Activated T-helper 2 cell treated with anti-CD3 and anti-CD28 coated beads, Interferon-gamma antibody, Interleukin-2, Interleukin-4, amounts not matched to agents 10 μg/mL and 5 μg/mL and 100 μg/mL, durations not matched to agents 14 hours and 24 hours and 36 hours (primary cell): ENCODE results near the gene CCL28. TPM values are rescaled to one million over a fixed set of nuclear protein-coding genes. Genes with fewer than 3 reads are reported as not detected.
"Not testable (repeated sequence)": the region's sequence is repeated elsewhere in the genome, so short reads cannot be mapped to it uniquely, and the experiment has no call there.

Experiments used
- DNase-seq: peaks from one replicate; pipeline ENCODE4 v3.0.0; 2021; ENCODE audit warnings: low spot score
- H3K27ac Mint-ChIP-seq: one replicate; pipeline ENCODE4 v1.8.0; 2021; ENCODE audit warnings: mixed read lengths
- H3K27me3 Mint-ChIP-seq: one replicate; pipeline ENCODE4 v1.8.0; 2021; ENCODE audit warnings: low read depth, mixed read lengths
- H3K36me3 Mint-ChIP-seq: one replicate; pipeline ENCODE4 v1.8.0; 2021; ENCODE audit warnings: low read depth, mixed read lengths
- H3K4me1 Mint-ChIP-seq: one replicate; pipeline ENCODE4 v1.8.0; 2021; ENCODE audit warnings: low read depth, mixed read lengths
- H3K4me3 Mint-ChIP-seq: one replicate; pipeline ENCODE4 v1.8.0; 2021; ENCODE audit warnings: low read depth, mild to moderate bottlenecking, moderate library complexity, mixed read lengths
- H3K9me3 Mint-ChIP-seq: one replicate; pipeline ENCODE4 v1.8.0; 2021; ENCODE audit warnings: mixed read lengths
- intact Hi-C: fragments of 100-400 bp; cut with micrococcal nuclease; formaldehyde crosslinking; loops from one replicate; pipeline ENCODE4 v1.15.1; 2023
- total RNA-seq: library from RNA; stranded (reverse); gene quantifications from 2 replicates; pipeline ENCODE4 v1.2.3, GENCODE V29; 2022

The CCL28 gene
- total RNA-seq = 10.9 and 13.0 TPM in 2 replicates

DNA sequence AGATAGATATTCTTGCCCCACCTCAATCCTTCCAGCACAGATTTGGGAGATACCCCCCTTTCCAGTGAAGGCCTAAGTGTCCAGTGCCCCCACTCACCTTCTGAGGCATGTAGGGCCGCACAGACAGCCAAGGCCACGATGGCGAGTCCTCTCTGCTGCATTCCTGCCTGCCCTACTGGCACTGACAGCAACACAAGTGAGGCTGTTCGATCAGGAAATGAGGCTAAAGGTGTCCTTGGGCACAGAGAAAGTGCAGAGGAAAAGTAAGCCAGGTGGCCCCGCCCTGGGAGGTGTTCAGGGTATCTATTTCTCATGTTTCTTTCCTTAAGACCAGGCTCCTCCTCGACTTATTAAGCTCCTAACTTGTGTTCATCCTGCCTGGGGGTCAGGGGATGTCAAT is at the start of gene CCL28:
Gene CCL28, minus strand, starts transcription at position 236 of the 400 bp plus-strand sequence. Its CDS starts 75 bp downstream, at position 161.
- Mint-ChIP-seq H3K36me3 (no peaks in the 10 kb centered on the region), H3K4me1 (no peaks in the 10 kb centered on the region), H3K27me3 (no peaks in the 10 kb centered on the region), H3K27ac (no peak within 1 kb of the TSS), H3K9me3 (peaks cover 5% of the 10 kb centered on the region), H3K4me3 (no peak within 1 kb of the TSS)
- intact Hi-C loops = no loop called here
- no peak for DNase-seq

DNA sequence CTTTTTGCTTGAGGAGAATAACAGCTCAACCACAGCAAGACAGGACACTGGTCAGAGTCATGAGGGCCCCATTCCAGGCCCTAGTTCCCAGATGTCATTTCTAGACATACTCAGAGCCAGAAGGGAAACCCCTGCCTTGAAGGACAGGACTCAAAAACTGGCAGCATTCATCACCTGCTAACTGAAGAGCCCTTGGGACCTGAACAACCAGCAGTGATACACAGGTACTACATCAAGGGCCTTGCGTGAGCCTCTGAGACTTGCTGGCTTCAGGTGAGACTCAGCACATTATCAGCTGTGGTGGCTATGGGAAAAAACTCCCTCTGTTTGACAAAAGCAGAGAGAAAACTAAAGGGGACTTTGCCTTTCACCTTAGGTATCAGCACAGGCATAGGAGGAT is 48.9 kb upstream of the CCL28 start:
- Mint-ChIP-seq H3K27ac (no peak overlapping the region), H3K9me3 (peaks cover 39% of the 10 kb centered on the region), H3K27me3 (no peaks in the 10 kb centered on the region), H3K36me3 (peaks cover 79% of the 10 kb centered on the region), H3K4me1 (no peaks in the 10 kb centered on the region), H3K4me3 (no peak overlapping the region)
- intact Hi-C loops = no loop called here
- no peak for DNase-seq

GRCh38 chr5:43456556-43456955 is 44.4 kb upstream of the CCL28 start:
- Mint-ChIP-seq H3K4me1 (no peaks in the 10 kb centered on the region), H3K27ac (no peak overlapping the region), H3K36me3 (peaks cover 63% of the 10 kb centered on the region), H3K27me3 (no peaks in the 10 kb centered on the region), H3K4me3 (no peak overlapping the region), H3K9me3 (peaks cover 26% of the 10 kb centered on the region)
- intact Hi-C loops = no loop called here
- DNase-seq = no peak

DNA sequence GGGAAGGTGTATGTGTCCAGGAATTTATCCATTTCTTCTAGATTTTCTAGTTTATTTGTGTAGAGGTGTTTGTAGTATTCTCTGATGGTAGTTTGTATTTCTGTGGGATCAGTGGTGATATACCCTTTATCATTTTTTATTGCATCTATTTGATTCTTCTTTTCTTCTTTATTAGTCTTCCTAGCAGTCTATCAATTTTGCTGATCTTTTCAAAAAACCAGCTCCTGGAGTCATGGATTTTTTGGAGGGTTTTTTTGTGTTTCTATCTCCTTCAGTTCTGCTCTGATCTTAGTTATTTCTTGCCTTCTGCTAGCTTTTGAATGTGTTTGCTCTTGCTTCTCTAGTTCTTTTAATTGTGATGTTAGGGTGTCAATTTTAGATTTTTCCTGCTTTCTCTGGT is 29.4 kb upstream of the CCL28 start:
- H3K27me3 Mint-ChIP-seq, intact Hi-C loops, DNase-seq, H3K4me3 Mint-ChIP-seq, H3K27ac Mint-ChIP-seq, H3K4me1 Mint-ChIP-seq: not testable (repeated sequence)
- H3K9me3 Mint-ChIP-seq = peaks cover 55% of the 10 kb centered on the region
- H3K36me3 Mint-ChIP-seq = peaks cover 41% of the 10 kb centered on the region

- no peaks in the 10 kb centered on the region for H3K27me3 Mint-ChIP-seq
- intact Hi-C loops = no loop called here
- no peak for DNase-seq
- no peaks in the 10 kb centered on the region for H3K4me1 Mint-ChIP-seq
- H3K4me3 Mint-ChIP-seq = no peak overlapping the region
- no peak overlapping the region for H3K27ac Mint-ChIP-seq
- H3K36me3 Mint-ChIP-seq = peaks cover 6% of the 10 kb centered on the region
- peaks cover 30% of the 10 kb centered on the region for H3K9me3 Mint-ChIP-seq
These were observed 25.0 kb upstream of the CCL28 start for GRCh38 chr5:43437062-43437660.

DNA sequence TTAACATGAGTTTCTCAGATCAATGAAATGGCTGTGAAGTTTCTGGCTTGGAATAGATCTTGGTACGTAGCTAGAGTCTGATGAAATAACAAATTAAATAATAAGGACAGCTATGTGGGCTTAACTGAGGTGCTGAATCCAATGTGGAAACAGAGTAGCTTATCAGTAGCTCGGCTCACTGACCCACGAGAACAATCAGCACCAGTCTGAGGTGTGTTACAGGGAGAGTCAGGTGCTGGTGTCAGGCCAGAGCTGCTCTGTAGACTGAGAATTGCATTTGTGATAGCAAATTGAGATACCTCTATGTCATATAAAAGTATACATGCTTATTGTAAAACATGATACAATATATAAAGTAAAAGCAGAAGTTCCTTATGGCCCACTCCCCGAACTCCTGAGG is 21.2 kb upstream of the CCL28 start:
- H3K27me3 Mint-ChIP-seq = no peaks in the 10 kb centered on the region
- H3K27ac Mint-ChIP-seq = no peak overlapping the region
- peaks cover 7% of the 10 kb centered on the region for H3K9me3 Mint-ChIP-seq
- H3K4me1 Mint-ChIP-seq = no peaks in the 10 kb centered on the region
- H3K4me3 Mint-ChIP-seq = no peak overlapping the region
- intact Hi-C loops = no loop called here
- H3K36me3 Mint-ChIP-seq = no peaks in the 10 kb centered on the region
- DNase-seq = no peak

DNA sequence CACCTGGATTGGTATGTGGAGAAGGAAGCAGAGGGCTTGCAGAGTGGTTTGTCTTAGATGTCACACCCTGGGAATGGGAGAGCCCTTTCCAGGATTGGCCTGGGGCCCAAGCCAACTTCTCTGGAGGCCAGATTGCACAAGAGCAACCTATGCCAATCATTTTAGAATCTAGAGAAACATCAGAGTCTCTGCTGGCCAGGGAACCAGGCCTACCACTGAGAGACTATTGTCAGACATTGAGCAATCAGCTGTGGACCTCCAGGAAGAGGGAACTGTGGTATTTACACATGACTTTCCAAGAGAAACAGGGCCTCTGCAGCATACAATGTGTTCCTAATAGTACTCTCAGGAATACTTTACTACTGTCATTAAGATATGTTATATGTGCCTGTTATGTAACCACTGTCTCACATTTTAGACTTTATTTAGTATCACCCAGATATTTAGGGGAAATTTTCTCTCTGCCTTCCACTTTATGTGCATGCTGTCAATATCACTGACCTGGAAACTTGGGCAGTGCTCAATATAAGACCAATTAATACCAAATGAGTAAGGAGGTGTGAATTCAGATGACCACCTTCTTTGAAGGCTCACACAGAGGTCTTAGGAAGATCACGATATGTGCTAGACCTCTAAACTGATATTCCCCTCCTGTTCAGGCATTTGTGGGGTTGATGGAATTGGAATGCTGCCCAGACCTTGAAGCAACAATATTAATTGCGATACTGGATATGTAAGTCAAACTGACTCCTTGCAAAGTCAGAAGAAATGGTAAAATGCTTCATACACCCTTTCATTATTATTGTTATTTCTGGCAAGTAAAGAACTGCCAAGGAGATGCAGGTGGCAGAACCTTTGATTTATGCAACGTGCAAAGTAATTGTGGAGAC is 20.5 kb upstream of the CCL28 start:
- H3K36me3 Mint-ChIP-seq = no peaks in the 10 kb centered on the region
- H3K27ac Mint-ChIP-seq = no peak overlapping the region
- no peaks in the 10 kb centered on the region for H3K27me3 Mint-ChIP-seq
- peaks cover under 1% of the 10 kb centered on the region for H3K9me3 Mint-ChIP-seq
- no peak for DNase-seq
- H3K4me1 Mint-ChIP-seq = no peaks in the 10 kb centered on the region
- H3K4me3 Mint-ChIP-seq = no peak overlapping the region
- intact Hi-C loops = no loop called here

DNA sequence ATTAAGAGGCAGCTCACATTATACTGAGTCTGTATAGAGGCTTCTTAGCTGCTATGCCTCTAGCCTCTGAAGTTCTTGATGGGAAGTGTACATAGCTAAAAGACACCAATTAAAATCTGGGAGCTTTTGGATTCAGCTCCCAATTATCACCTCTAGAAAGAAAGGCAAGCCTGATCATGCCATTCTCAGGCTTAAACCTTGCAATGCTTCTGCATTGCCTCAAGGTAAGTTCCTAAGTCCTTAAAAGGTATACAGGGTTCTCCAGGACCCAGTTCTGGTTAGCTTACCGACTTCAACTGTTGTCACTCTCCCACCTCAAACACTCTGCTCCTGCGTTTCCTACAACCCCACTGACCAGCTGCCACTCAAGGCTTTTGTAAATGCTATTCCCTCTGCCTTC is 17.5 kb upstream of the CCL28 start:
- DNase-seq = no peak
- Mint-ChIP-seq H3K4me3 (no peak overlapping the region), H3K27ac (no peak overlapping the region), H3K36me3 (no peaks in the 10 kb centered on the region), H3K27me3 (no peaks in the 10 kb centered on the region), H3K9me3 (no peaks in the 10 kb centered on the region), H3K4me1 (no peaks in the 10 kb centered on the region)
- intact Hi-C loops = no loop called here

DNA sequence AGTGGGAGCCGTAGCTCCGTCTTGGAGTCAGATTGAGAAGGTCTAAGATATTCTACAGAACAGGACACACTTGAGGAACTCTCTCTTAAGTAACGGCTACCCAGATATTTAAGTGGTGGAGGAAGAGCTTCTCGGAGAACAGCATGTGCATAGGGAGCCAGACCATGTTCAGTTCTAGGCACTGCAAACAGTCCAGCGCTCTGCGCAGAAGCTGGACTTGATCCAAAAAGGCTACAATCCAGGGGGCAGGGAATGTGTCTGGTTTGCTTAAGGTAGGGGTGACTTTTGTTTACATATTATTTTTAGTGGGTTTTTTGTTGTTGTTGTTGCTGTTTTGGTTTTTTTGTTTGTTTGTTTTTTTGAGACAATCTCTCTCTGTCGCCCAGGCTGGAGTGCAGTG is 16.8 kb upstream of the CCL28 start:
- DNase-seq = no peak
- no peak overlapping the region for H3K27ac Mint-ChIP-seq
- no peak overlapping the region for H3K4me3 Mint-ChIP-seq
- H3K9me3 Mint-ChIP-seq = no peaks in the 10 kb centered on the region
- no peaks in the 10 kb centered on the region for H3K27me3 Mint-ChIP-seq
- no peaks in the 10 kb centered on the region for H3K36me3 Mint-ChIP-seq
- intact Hi-C loops = no loop called here
- H3K4me1 Mint-ChIP-seq = no peaks in the 10 kb centered on the region

DNA sequence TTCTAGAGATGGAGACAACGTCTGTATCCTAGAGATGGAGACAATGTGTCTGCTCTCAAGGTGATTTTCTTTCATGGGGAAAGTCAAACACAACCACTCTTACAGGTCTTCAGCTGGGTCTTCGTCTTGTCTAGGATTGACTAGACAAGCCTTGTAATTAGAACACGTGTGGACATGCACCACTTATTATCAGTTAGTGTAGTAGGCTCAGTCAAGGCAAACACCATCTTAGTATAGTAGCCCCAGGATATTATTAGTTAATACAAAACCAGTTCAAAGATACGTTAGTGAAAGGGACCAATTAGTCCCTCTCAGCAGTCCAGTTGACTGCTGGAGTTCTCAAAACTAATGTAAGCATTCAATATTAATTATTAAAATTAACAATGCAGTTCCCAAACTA is 15.1 kb upstream of the CCL28 start:
- H3K27me3 Mint-ChIP-seq = no peaks in the 10 kb centered on the region
- no peak overlapping the region for H3K4me3 Mint-ChIP-seq
- no peaks in the 10 kb centered on the region for H3K4me1 Mint-ChIP-seq
- intact Hi-C loops = no loop called here
- no peak overlapping the region for H3K27ac Mint-ChIP-seq
- H3K36me3 Mint-ChIP-seq = no peaks in the 10 kb centered on the region
- DNase-seq = no peak
- H3K9me3 Mint-ChIP-seq = no peaks in the 10 kb centered on the region

GRCh38 chr5:43425983-43426382 is 13.8 kb upstream of the CCL28 start:
- no peak for DNase-seq
- no peak overlapping the region for H3K27ac Mint-ChIP-seq
- no peaks in the 10 kb centered on the region for H3K36me3 Mint-ChIP-seq
- intact Hi-C loops = no loop called here
- no peaks in the 10 kb centered on the region for H3K4me1 Mint-ChIP-seq
- H3K27me3 Mint-ChIP-seq = no peaks in the 10 kb centered on the region
- H3K4me3 Mint-ChIP-seq = no peak overlapping the region
- H3K9me3 Mint-ChIP-seq = no peaks in the 10 kb centered on the region

GRCh38 chr5:43423086-43423485 is 10.9 kb upstream of the CCL28 start:
- H3K36me3 Mint-ChIP-seq, H3K27me3 Mint-ChIP-seq, H3K4me3 Mint-ChIP-seq, H3K9me3 Mint-ChIP-seq, H3K4me1 Mint-ChIP-seq, H3K27ac Mint-ChIP-seq, intact Hi-C loops, DNase-seq: not testable (repeated sequence)

GRCh38 chr5:43422143-43422542 is 10.0 kb upstream of the CCL28 start:
- no peaks in the 10 kb centered on the region for H3K9me3 Mint-ChIP-seq
- no peaks in the 10 kb centered on the region for H3K4me1 Mint-ChIP-seq
- no peak overlapping the region for H3K27ac Mint-ChIP-seq
- intact Hi-C loops = no loop called here
- H3K27me3 Mint-ChIP-seq = peaks cover 2% of the 10 kb centered on the region
- DNase-seq = no peak
- no peak overlapping the region for H3K4me3 Mint-ChIP-seq
- no peaks in the 10 kb centered on the region for H3K36me3 Mint-ChIP-seq
